WTC11 (cell line): Measurements from ENCODE around the gene RILPL1.

Source experiments
- ATF2 ChIP-seq: sonication (generic); formaldehyde crosslinking; IDR thresholded peaks from 2 replicates; pipeline ENCODE4 v1.8.1; 2022; ENCODE audit warnings: low read depth, missing genetic modification reagents, borderline replicate concordance
- STAT6 ChIP-seq: sonication (generic); formaldehyde crosslinking; conservative IDR thresholded peaks from 2 replicates; pipeline ENCODE4 v1.8.1; 2023; ENCODE audit warnings: mild to moderate bottlenecking, low read depth, missing genetic modification reagents, moderate library complexity

GRCh38 chr12:123450636-123451035, 82.9 kb downstream of the RILPL1 start:
- no peak for TF ChIP-seq STAT6 (CRISPR knock-in tag)
- no peak for TF ChIP-seq ATF2 (CRISPR knock-in tag)
